ENCODE measurements around the gene KSR2.

DNA sequence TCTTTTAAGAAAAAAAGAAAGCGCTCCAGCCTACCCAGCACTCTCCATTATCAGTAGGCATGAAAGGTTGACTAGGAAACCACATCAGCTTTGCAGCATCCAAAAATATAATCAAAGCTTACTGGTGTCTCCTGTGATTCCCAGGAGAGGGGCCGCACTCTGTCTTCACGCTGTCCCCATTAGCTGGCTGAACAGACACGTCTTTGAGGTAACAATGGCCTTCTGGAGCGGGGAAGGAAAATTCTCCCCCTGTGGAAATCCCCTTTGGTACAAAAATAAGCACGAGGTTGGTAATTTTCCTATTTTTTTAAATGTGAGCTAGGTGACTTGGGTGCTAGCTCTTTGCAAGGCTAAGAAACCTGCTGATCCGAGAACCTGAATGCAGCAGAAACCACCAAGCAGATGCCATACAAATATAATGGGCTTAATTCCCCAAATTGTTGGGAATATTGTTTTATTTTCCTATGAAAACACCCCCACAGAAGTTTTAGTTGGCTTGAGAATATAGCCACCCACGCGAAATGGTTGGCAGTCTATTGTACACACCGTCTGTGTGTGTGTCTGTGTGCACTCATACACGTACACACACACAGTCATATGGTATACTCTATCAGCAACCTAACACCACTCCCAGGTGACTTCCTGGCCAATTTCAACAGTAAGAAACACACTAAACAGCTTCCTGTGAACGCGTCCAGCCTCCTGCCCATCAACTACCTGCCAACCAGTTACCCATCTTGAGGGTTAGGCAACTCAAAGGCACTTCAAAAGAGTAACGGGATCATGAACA lies 71.2 kb downstream of the KSR2 start:
- TF ChIP-seq, protein P1, sequence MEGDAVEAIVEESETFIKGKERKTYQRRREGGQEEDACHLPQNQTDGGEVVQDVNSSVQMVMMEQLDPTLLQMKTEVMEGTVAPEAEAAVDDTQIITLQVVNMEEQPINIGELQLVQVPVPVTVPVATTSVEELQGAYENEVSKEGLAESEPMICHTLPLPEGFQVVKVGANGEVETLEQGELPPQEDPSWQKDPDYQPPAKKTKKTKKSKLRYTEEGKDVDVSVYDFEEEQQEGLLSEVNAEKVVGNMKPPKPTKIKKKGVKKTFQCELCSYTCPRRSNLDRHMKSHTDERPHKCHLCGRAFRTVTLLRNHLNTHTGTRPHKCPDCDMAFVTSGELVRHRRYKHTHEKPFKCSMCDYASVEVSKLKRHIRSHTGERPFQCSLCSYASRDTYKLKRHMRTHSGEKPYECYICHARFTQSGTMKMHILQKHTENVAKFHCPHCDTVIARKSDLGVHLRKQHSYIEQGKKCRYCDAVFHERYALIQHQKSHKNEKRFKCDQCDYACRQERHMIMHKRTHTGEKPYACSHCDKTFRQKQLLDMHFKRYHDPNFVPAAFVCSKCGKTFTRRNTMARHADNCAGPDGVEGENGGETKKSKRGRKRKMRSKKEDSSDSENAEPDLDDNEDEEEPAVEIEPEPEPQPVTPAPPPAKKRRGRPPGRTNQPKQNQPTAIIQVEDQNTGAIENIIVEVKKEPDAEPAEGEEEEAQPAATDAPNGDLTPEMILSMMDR (IDR thresholded peaks at IDR 0.05): no peak
- no peak for TF ChIP-seq POLR2A (IDR thresholded peaks at IDR 0.05)

All from testis (tissue), 2 donors.